Calu3 (cell line): ENCODE results near the gene RAB1A. TPM values are rescaled to one million over a fixed set of nuclear protein-coding genes. Genes with fewer than 3 reads are reported as not detected.
A peak's percentile ranks its signal among the peaks of the same experiment; 100 is the strongest.
"Not testable (repeated sequence)": the region's sequence is repeated elsewhere in the genome, so short reads cannot be mapped to it uniquely, and the experiment has no call there.

ENCODE experiments used
- BruUV-seq: library from RNA; stranded (reverse); fragments of 400-500 nt; replicated peaks from 2 replicates; lab custom pipeline; 2021; lab: Mats Ljungman, UMichigan
- CTCF ChIA-PET: fragments of 300-600 bp; sonication (Branson Sonifier 250); formaldehyde crosslinking; loops from one replicate; lab custom pipeline; 2022; ENCODE audit warnings: antibody characterized with exemption; lab: Charles Lee
- DNase-seq: peaks from one replicate; pipeline ENCODE4 v3.0.0; 2022
- H3K27ac Mint-ChIP-seq: one replicate; pipeline ENCODE4 v1.8.0; 2022; ENCODE audit warnings: mixed read lengths; ENCODE audit not compliant: unreplicated experiment
- H3K27me3 Mint-ChIP-seq: one replicate; pipeline ENCODE4 v1.8.0; 2022; ENCODE audit warnings: mixed read lengths; ENCODE audit not compliant: unreplicated experiment
- H3K36me3 Mint-ChIP-seq: one replicate; pipeline ENCODE4 v1.8.0; 2022; ENCODE audit warnings: mild to moderate bottlenecking, moderate library complexity, mixed read lengths; ENCODE audit not compliant: insufficient read depth, unreplicated experiment
- H3K4me1 Mint-ChIP-seq: one replicate; pipeline ENCODE4 v1.8.0; 2022; ENCODE audit warnings: mild to moderate bottlenecking, low read depth, mixed read lengths; ENCODE audit not compliant: unreplicated experiment
- H3K4me3 Mint-ChIP-seq: one replicate; pipeline ENCODE4 v1.8.0; 2022; ENCODE audit warnings: mild to moderate bottlenecking, low read depth, moderate library complexity, mixed read lengths; ENCODE audit not compliant: unreplicated experiment
- H3K9me3 Mint-ChIP-seq: one replicate; pipeline ENCODE4 v1.8.0; 2022; ENCODE audit warnings: low read depth, mixed read lengths; ENCODE audit not compliant: unreplicated experiment
- intact Hi-C: fragments of 100-400 bp; cut with micrococcal nuclease; formaldehyde crosslinking; loops from one replicate; pipeline ENCODE4 v1.10.0; 2022; ENCODE audit not compliant: unreplicated experiment
- total RNA-seq: library from RNA; stranded (reverse); gene quantifications from 2 replicates; pipeline ENCODE4 v1.2.3, GENCODE V29; 2022
- TF ChIP-seq, protein P1 (sequence below): fragments of 200-600 bp; IDR thresholded peaks from one replicate; pipeline ENCODE4 v1.8.0; 2022; ENCODE audit warnings: antibody characterized with exemption; ENCODE audit not compliant: unreplicated experiment

The RAB1A gene
- total RNA-seq, 1 experiment from 2014 or later: 148 TPM

DNA sequence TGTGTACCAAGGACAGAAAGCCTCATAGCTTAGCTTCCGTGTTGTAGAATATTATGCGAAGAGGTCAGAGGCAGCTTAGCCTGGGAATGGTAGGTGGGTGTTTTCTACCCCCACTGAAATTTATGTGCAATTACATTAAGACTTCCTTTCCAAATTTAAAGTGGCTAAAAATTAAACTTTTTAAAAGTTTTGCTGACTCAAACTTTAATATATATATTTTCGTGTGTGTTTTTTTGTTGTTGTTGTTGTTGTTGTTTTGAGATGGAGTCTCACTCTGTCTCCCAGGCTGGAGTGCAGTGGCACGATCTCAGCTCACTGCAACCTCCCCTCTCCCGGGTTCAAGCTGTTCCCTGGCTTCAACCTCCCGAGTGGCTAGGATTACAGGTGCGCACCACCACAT is 4.3 kb upstream of the RAB1A start:
- Mint-ChIP-seq H3K27me3 (no peaks in the 10 kb centered on the region), H3K9me3 (no peaks in the 10 kb centered on the region), H3K36me3 (peaks cover 19% of the 10 kb centered on the region), H3K27ac (no peak overlapping the region), H3K4me3 (no peak overlapping the region), H3K4me1 (no peaks in the 10 kb centered on the region)
- TF ChIP-seq, protein P1, sequence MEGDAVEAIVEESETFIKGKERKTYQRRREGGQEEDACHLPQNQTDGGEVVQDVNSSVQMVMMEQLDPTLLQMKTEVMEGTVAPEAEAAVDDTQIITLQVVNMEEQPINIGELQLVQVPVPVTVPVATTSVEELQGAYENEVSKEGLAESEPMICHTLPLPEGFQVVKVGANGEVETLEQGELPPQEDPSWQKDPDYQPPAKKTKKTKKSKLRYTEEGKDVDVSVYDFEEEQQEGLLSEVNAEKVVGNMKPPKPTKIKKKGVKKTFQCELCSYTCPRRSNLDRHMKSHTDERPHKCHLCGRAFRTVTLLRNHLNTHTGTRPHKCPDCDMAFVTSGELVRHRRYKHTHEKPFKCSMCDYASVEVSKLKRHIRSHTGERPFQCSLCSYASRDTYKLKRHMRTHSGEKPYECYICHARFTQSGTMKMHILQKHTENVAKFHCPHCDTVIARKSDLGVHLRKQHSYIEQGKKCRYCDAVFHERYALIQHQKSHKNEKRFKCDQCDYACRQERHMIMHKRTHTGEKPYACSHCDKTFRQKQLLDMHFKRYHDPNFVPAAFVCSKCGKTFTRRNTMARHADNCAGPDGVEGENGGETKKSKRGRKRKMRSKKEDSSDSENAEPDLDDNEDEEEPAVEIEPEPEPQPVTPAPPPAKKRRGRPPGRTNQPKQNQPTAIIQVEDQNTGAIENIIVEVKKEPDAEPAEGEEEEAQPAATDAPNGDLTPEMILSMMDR: no peak
- no peak for DNase-seq
- intact Hi-C loops: no loop called here
- no TSS peak for BruUV-seq
- CTCF ChIA-PET: interaction anchor here (1.4 kb wide), 1 partner anchor 8 kb away, joined by 4 read pairs; no protein-coding TSS in a partner anchor

DNA sequence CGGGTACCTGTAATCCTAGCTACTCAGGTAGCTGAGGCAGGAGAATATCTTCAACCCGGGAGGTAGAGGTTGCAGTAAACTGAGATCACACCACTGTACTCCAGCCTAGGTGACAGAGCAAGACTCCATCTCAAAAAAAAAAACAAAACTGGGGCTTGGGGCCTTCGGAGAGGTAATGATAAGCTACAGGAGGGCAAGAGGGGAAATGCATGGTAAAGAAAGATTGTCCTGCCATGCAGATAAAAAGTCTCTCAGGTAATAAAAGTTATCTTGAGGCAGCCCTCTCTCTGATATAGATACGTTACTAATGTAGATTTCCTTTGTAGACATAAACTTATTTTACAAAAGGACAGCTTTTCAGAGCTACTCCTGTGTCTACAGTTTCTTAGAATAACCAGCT is 3.7 kb upstream of the RAB1A start:
- CTCF ChIA-PET: interaction anchor here (0.6 to 1.4 kb wide), 2 partner anchors 9 to 14 kb away, joined by 4 to 5 read pairs; no protein-coding TSS in a partner anchor
- Mint-ChIP-seq H3K27me3 (no peaks in the 10 kb centered on the region), H3K4me1 (no peaks in the 10 kb centered on the region), H3K4me3 (no peak overlapping the region), H3K27ac (no peak overlapping the region), H3K36me3 (peaks cover 25% of the 10 kb centered on the region), H3K9me3 (no peaks in the 10 kb centered on the region)
- no TSS peak for BruUV-seq
- TF ChIP-seq, protein P1: no peak
- DNase-seq: no peak
- intact Hi-C loops: no loop called here

DNA sequence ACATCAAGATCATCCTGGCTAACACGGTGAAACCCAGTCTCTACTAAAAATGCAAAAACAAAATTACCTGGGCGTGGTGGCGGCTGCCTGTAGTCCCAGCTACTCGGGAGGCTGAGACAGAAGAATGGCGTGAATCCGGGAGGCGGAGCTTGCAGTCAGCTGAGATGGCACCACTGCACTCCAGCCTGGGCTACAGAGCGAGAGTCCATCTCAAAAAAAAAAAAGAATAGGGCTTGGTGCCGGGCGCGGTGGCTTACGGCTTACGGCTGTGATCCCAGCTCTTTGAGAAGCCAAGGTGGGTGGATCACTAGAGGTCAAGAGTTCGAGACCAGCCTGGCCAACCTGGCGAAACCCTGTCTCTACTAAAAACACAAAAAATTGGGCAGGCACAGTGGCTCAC is 3.0 kb upstream of the RAB1A start:
- H3K4me3 Mint-ChIP-seq, H3K4me1 Mint-ChIP-seq, H3K27me3 Mint-ChIP-seq, DNase-seq, H3K9me3 Mint-ChIP-seq, BruUV-seq, CTCF ChIA-PET, H3K27ac Mint-ChIP-seq, intact Hi-C loops: not testable (repeated sequence)
- peaks cover 30% of the 10 kb centered on the region for H3K36me3 Mint-ChIP-seq

DNA sequence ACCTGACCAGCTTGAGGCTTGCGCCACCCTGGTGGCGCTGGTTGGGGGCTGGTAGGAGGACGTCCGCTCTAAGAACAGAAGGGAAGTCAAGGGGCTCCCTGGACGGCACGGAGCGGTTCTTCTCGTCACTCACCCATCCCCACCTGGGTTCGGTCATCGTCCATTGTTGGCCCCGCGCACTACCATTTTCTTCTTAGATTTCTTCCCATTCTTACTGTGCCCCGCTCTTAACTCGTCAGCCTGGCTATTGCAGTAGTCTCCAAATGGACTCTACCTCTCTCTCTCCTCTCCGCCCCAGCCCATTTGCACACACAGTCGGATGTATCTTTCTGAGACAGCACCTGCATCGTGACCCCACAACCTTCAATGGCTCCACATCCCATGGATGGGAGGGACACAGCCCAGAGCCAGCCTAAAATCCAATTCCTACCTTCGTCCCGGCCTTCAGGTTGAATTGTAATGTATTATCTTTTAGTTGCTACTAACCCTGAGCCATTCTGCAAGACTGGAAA is 814 bp upstream of the RAB1A start:
- Mint-ChIP-seq H3K4me1 (peaks cover 18% of the 10 kb centered on the region), H3K4me3 (peak overlapping the region; percentile 89), H3K9me3 (no peaks in the 10 kb centered on the region), H3K27ac (peak overlapping the region; percentile 98), H3K27me3 (no peaks in the 10 kb centered on the region), H3K36me3 (peaks cover 30% of the 10 kb centered on the region)
- no TSS peak for BruUV-seq
- DNase-seq: no peak
- CTCF ChIA-PET: interaction anchor here (0.6 to 1.7 kb wide), 8 partner anchors 12 to 477 kb away, joined by 3 to 11 read pairs (median 6); partner anchors contain the start of genes CEP68 and SERTAD2
- intact Hi-C loops: no loop called here
- TF ChIP-seq, protein P1: peak; percentile 1

DNA sequence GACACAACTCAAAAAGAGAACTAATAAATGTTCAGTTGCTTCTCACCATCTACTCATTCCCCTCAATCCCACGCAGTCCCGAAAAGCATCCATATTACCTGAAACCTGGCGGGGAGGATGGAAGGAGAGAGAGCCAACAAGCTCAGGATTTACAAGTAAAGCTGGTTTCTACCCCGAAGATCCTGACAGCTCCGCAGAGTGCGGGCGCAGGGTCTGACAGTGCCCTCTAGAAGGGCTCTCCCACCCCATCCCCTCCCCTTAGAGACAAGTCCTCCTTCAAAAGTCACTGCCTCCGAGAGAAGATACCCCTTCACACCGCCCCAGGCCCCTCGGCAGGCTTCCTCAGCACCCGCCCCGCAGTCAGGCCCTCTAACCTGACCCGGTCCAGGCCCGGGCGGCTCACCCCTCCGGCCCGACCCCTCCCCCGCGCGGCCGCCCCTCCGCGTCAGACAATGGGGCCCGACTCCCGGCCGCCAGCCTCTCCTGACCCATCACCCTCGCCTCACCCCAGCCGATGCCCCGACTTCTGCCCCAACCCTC is 550 bp downstream of the RAB1A start:
- intact Hi-C loops: loop anchor here (5.0 kb wide), 1 partner anchor 38 kb away; no protein-coding TSS in a partner anchor
- TF ChIP-seq, protein P1: no peak
- H3K27ac Mint-ChIP-seq: peak overlapping the region; percentile 98
- no TSS peak for BruUV-seq
- peaks cover 30% of the 10 kb centered on the region for H3K36me3 Mint-ChIP-seq
- H3K27me3 Mint-ChIP-seq: no peaks in the 10 kb centered on the region
- CTCF ChIA-PET: interaction anchor here (0.7 to 1.7 kb wide), 14 partner anchors 10 to 212 kb away, joined by 3 to 11 read pairs (median 4); partner anchors contain the start of genes ACTR2 and CEP68
- peak overlapping the region; percentile 89 for H3K4me3 Mint-ChIP-seq
- DNase-seq: peak; percentile 45
- peaks cover 18% of the 10 kb centered on the region for H3K4me1 Mint-ChIP-seq
- no peaks in the 10 kb centered on the region for H3K9me3 Mint-ChIP-seq
